ENCODE results near the gene MLLT3. TPM values are rescaled to one million over a fixed set of nuclear protein-coding genes. Genes with fewer than 3 reads are reported as not detected.
"Not testable (repeated sequence)": the region's sequence is repeated elsewhere in the genome, so short reads cannot be mapped to it uniquely, and the experiment has no call there.

Gene MLLT3
- total and polyA plus RNA-seq, 8 donors: 6.5 to 48.7 (median 24.4) TPM

DNA sequence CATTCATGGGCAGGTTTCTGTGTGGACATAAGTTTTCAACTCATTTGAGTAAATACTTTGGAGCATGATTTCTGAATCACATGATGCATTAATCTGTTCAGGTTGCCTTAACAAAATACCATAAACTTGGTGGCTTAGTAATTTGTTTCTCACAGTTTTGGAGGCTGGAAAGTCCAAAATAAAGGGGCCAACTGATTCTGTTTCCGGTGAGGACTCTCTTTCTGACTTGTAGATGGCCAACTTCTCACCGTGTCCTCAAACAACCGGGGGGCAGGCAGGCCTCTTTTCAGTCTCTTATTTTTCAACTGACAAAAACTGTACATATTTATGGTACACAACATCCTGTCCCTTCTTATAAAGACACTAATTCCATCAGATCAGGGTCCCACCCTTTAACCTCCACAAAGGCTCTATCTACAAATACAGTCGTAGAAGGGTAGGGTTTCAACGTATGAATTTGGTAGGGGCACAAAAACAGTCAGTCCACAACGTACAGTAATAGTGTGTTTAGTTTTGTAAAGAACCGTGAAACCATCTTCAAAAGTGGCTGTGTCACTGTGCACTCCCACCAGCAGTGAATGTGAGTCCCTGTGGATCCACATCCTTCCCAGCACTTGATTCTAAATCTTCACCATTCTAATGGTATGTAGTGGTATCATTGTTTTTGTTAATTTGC lies 37.2 kb downstream of the MLLT3 start:
- Histone ChIP-seq H3K36me3 (no peaks in the 10 kb centered on the region), H3K4me3 (no peak overlapping the region), H3K4me1 (peaks cover 0 to 28% (median 9%) of the 10 kb centered on the region in 4 donors), H3K27me3 (no peaks in the 10 kb centered on the region), H3K9me3 (no peaks in the 10 kb centered on the region), H3K27ac (no peak overlapping the region)
- WGBS, 5 donors: 77 to 94% (median 90%) methylated on average over 7 of the region's 7 CpGs
- TF ChIP-seq POLR2A (IDR thresholded peaks at IDR 0.05): no peak
- no peak for TF ChIP-seq POLR2AphosphoS5 (IDR thresholded peaks at IDR 0.05)
- TF ChIP-seq EP300 (IDR thresholded peaks at IDR 0.05): no peak
- TF ChIP-seq CTCF (IDR thresholded peaks at IDR 0.05): no peak
- intact Hi-C loops (cut with DNase I; ENCODE audit: low total_unique reads): no loop called here
- no peak for DNase-seq

DNA sequence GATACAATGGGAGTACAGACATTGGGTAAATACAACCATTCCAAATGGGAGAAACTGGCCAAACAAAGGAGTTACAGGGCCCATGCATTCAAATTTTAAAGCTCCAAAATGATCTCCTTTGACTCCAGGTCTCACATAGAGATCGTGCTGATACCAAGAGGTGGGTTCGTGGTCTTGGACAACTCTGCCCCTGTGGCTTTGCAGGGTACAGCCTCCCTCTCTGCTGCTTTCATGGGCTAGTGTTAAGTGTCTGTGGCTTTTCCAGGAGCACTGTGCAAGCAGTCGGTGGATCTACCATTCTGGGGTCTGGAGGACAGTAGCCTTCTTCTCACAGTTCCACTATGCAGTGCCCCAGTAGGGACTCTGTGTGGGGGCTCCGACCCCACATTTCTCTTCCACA lies 39.2 kb downstream of the MLLT3 start:
- H3K27ac ChIP-seq; H3K36me3 ChIP-seq; DNase-seq; H3K4me3 ChIP-seq; H3K27me3 ChIP-seq; intact Hi-C loops (cut with DNase I; ENCODE audit: low total_unique reads); H3K9me3 ChIP-seq: not testable (repeated sequence)
- peaks cover 0 to 35% (median 12%) of the 10 kb centered on the region in 4 donors for H3K4me1 ChIP-seq
- 45 to 80% (median 66%) methylated on average over 3 to 4 of the region's 4 CpGs for WGBS, 5 donors

DNA sequence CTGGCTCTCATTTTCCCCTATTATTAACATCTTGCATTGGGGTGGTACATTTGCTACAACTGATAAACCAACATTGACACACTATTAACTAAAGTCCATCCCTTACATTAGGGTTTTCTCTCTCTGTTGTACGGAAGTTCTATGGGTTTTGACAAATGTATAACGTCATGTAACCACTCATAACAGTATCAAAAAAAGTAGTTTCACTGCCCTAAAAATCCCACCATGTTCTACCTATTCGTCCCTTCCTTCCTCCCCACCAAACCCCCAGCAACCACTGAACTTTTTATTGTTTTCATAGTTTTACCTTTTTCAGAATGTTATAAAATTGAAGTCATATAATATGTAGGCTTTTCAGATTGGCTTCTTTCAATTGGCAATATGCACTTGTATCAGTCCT lies 40.1 kb downstream of the MLLT3 start:
- no peak overlapping the region for H3K27ac ChIP-seq
- intact Hi-C loops (cut with DNase I; ENCODE audit: low total_unique reads): no loop called here
- no peaks in the 10 kb centered on the region for H3K36me3 ChIP-seq
- no peaks in the 10 kb centered on the region for H3K27me3 ChIP-seq
- no peak for DNase-seq
- WGBS, 5 donors: 81 to 89% (median 86%) methylated on average over 3 of the region's 3 CpGs
- peaks cover 0 to 35% (median 12%) of the 10 kb centered on the region in 4 donors for H3K4me1 ChIP-seq
- no peaks in the 10 kb centered on the region for H3K9me3 ChIP-seq
- no peak overlapping the region for H3K4me3 ChIP-seq
- TF ChIP-seq EP300 (IDR thresholded peaks at IDR 0.05): no peak
- TF ChIP-seq CTCF (IDR thresholded peaks at IDR 0.05): no peak
- no peak for TF ChIP-seq POLR2AphosphoS5 (IDR thresholded peaks at IDR 0.05)
- no peak for TF ChIP-seq POLR2A (IDR thresholded peaks at IDR 0.05)

DNA sequence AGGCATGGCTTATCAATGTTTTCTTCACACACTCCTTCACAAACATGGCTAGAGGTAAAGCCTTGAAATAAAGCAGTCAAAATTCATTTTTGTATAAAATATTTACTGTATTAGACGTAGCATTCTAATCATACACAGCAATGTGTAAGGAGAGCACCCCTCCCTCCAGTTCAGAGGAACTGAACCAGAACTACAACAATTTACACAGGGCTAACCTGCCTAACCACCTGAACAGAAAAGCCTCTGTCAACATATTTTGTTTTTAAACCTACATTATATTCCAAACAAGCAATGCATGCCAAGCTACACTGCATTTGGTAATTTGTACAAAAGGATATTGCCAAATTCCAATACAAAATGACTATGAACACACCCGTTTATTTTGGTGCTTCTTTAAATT lies 41.6 kb downstream of the MLLT3 start:
- Histone ChIP-seq H3K4me3 (no peak overlapping the region), H3K27me3 (no peaks in the 10 kb centered on the region), H3K27ac (peak overlapping the region in 2 of 5 donors; percentile 1 to 8), H3K36me3 (no peaks in the 10 kb centered on the region), H3K4me1 (peaks cover 0 to 35% (median 12%) of the 10 kb centered on the region in 4 donors), H3K9me3 (peaks cover 0 to 6% (median 5%) of the 10 kb centered on the region in 4 donors)
- TF ChIP-seq POLR2A (IDR thresholded peaks at IDR 0.05) (no peak), CTCF (IDR thresholded peaks at IDR 0.05) (no peak), POLR2AphosphoS5 (IDR thresholded peaks at IDR 0.05) (no peak), EP300 (IDR thresholded peaks at IDR 0.05) (no peak)
- WGBS, 5 donors: 29 to 60% (median 42%) methylated on average over 2 of the region's 2 CpGs
- intact Hi-C loops (cut with DNase I; ENCODE audit: low total_unique reads): no loop called here
- peak in 1 of 2 donors; percentile 63 for DNase-seq
